RWPE2 (cell line): ENCODE data around the gene C1orf21.

ENCODE experiments used
- ATAC-seq: fragments of 200-7000 bp; cut with Tn5 transposase; 3 replicates; pipeline ENCODE4 v1.9.1; 2021; ENCODE audit warnings: low read depth
- DNase-seq: peaks from one replicate; pipeline ENCODE4 v3.0.0-alpha.2; 2020; ENCODE audit warnings: low spot score
- H3K27ac ChIP-seq: fragments of 450-650 bp; 2 replicates; pipeline ENCODE4 v1.5.1; 2017; ENCODE audit warnings: mild to moderate bottlenecking; ENCODE audit not compliant: poor library complexity, severe bottlenecking
- H3K27me3 ChIP-seq: fragments of 250-450 bp; sonication (Bioruptor Pico); 2 replicates; pipeline ENCODE4 v1.5.1; 2021; ENCODE audit warnings: mild to moderate bottlenecking, moderate library complexity; ENCODE audit not compliant: insufficient read depth, poor library complexity, severe bottlenecking
- H3K36me3 ChIP-seq: fragments of 250-450 bp; sonication (Bioruptor Pico); 2 replicates; pipeline ENCODE4 v1.5.1; 2020; ENCODE audit warnings: low read depth, mild to moderate bottlenecking, moderate library complexity
- H3K4me1 ChIP-seq: fragments of 250-450 bp; sonication (Bioruptor Pico); 2 replicates; pipeline ENCODE4 v1.5.1; 2021; ENCODE audit warnings: mild to moderate bottlenecking, moderate library complexity; ENCODE audit not compliant: insufficient read depth, poor library complexity, severe bottlenecking
- H3K4me3 ChIP-seq: fragments of 250-450 bp; sonication (Bioruptor Pico); 2 replicates; pipeline ENCODE4 v1.5.1; 2021; ENCODE audit warnings: mild to moderate bottlenecking, moderate library complexity; ENCODE audit not compliant: severe bottlenecking
- H3K9me3 ChIP-seq: fragments of 250-450 bp; sonication (Bioruptor Pico); 2 replicates; pipeline ENCODE4 v1.5.1; 2021; ENCODE audit warnings: mild to moderate bottlenecking, moderate library complexity; ENCODE audit not compliant: severe bottlenecking
- CTCF ChIP-seq: fragments of 450-650 bp; IDR thresholded peaks from one replicate; pipeline ENCODE4 v1.5.1; 2017; ENCODE audit warnings: mild to moderate bottlenecking, moderate library complexity; ENCODE audit not compliant: poor library complexity, severe bottlenecking

Gene C1orf21

GRCh38 chr1:184635980-184636431, 249.2 kb downstream of the C1orf21 start:
- H3K4me1 ChIP-seq, result peaks cover 5% of the 10 kb centered on the region
- H3K9me3 ChIP-seq, result no peaks in the 10 kb centered on the region
- H3K36me3 ChIP-seq, result no peaks in the 10 kb centered on the region
- ATAC-seq (no peak), DNase-seq (no peak)
- H3K27me3 ChIP-seq, result no peaks in the 10 kb centered on the region
- no peak overlapping the region for H3K4me3 ChIP-seq
- H3K27ac ChIP-seq, result no peak overlapping the region
- TF ChIP-seq CTCF, result no peak

- ATAC-seq (no peak), DNase-seq (no peak)
- H3K27ac ChIP-seq, result no peak overlapping the region
- no peak overlapping the region for H3K4me3 ChIP-seq
- no peak for TF ChIP-seq CTCF
- peaks cover 2% of the 10 kb centered on the region for H3K4me1 ChIP-seq
- H3K9me3 ChIP-seq, result no peaks in the 10 kb centered on the region
- no peaks in the 10 kb centered on the region for H3K36me3 ChIP-seq
- no peaks in the 10 kb centered on the region for H3K27me3 ChIP-seq
These were observed 250.9 kb downstream of the C1orf21 start for GRCh38 chr1:184637664-184638240.

GRCh38 chr1:184639205-184639604, 252.4 kb downstream of the C1orf21 start:
- Histone ChIP-seq H3K27ac (no peak overlapping the region), H3K4me3 (no peak overlapping the region), H3K4me1 (no peaks in the 10 kb centered on the region), H3K36me3 (no peaks in the 10 kb centered on the region), H3K27me3 (no peaks in the 10 kb centered on the region), H3K9me3 (no peaks in the 10 kb centered on the region)
- TF ChIP-seq CTCF, result no peak
- ATAC-seq (no peak), DNase-seq (no peak)

GRCh38 chr1:184640505-184640904, 253.7 kb downstream of the C1orf21 start:
- DNase-seq, result no peak
- ATAC-seq, result no peak
- no peaks in the 10 kb centered on the region for H3K4me1 ChIP-seq
- no peaks in the 10 kb centered on the region for H3K27me3 ChIP-seq
- no peak overlapping the region for H3K27ac ChIP-seq
- TF ChIP-seq CTCF, result no peak
- H3K36me3 ChIP-seq, result no peaks in the 10 kb centered on the region
- no peaks in the 10 kb centered on the region for H3K9me3 ChIP-seq
- H3K4me3 ChIP-seq, result no peak overlapping the region

- ATAC-seq (no peak), DNase-seq (no peak)
- H3K27me3 ChIP-seq, result no peaks in the 10 kb centered on the region
- no peaks in the 10 kb centered on the region for H3K4me1 ChIP-seq
- no peaks in the 10 kb centered on the region for H3K36me3 ChIP-seq
- no peak overlapping the region for H3K4me3 ChIP-seq
- no peak for TF ChIP-seq CTCF
- no peaks in the 10 kb centered on the region for H3K9me3 ChIP-seq
- no peak overlapping the region for H3K27ac ChIP-seq
These were observed 255.1 kb downstream of the C1orf21 start for GRCh38 chr1:184641894-184642293.
